Endothelial cell of umbilical vein (primary cell): ENCODE data around the gene KAT2A.

Experiments used
- CTCF ChIP-seq, 2 donors: IDR thresholded peaks; 1 replicate in 1 of 2; 2 replicates in 1 of 2; pipeline ENCODE4 v1.5.1; 2011; ENCODE audit warnings: low read length in 2 of 2, mild to moderate bottlenecking in 2 of 2, moderate library complexity in 2 of 2, control low read depth in 1 of 2, inconsistent platforms in 1 of 2, low read depth in 1 of 2; ENCODE audit not compliant: insufficient read depth in 1 of 2; ENCODE audit errors: extremely low read depth in 1 of 2
- JUN ChIP-seq: IDR thresholded peaks from 2 replicates; pipeline ENCODE4 v1.6.1; 2011; ENCODE audit warnings: borderline replicate concordance, low read depth; ENCODE audit not compliant: insufficient read length, insufficient read depth
- MAX ChIP-seq: IDR thresholded peaks from 2 replicates; pipeline ENCODE4 v1.6.1; 2011; ENCODE audit not compliant: insufficient read depth, insufficient read length
- POLR2A ChIP-seq: IDR thresholded peaks from 2 replicates; pipeline ENCODE4 v1.6.1; 2012; ENCODE audit warnings: low read depth, mild to moderate bottlenecking, control low read depth, low read length
- POLR2AphosphoS5 ChIP-seq: IDR thresholded peaks from 2 replicates; pipeline ENCODE4 v1.6.1; 2012; ENCODE audit warnings: low read depth, mild to moderate bottlenecking, control low read depth, low read length, moderate library complexity; ENCODE audit not compliant: insufficient read depth

- TF ChIP-seq CTCF (IDR thresholded peaks at IDR 0.05; ENCODE audit: extremely low read depth in 1 of 2, insufficient read depth in 1 of 2, low read depth in 1 of 2, low read length in 2 of 2) = no peak
- no peak for TF ChIP-seq POLR2AphosphoS5
- no peak for TF ChIP-seq JUN
- TF ChIP-seq POLR2A = no peak
- no peak for TF ChIP-seq MAX
Observed at GRCh38 chr17:42090964-42091790, 30.0 kb downstream of the KAT2A start.
